Measurements from ENCODE around the gene CDH19. TPM values are rescaled to one million over a fixed set of nuclear protein-coding genes. Genes with fewer than 3 reads are reported as not detected.

The CDH19 gene
- total RNA-seq = 1 to 10 TPM in 3 of 4 donors, under 1 TPM in 1; 0.25 to 1.5 (median 1.2) TPM

- in situ Hi-C loops (cut with MboI; ENCODE audit: low sequenced_read_pairs in 4 of 4) (no loop called here), intact Hi-C loops (cut with DNase I; ENCODE audit: low total_unique reads) (no loop called here)
- Histone ChIP-seq H3K27me3 (no peaks in the 10 kb centered on the region), H3K4me1 (no peaks in the 10 kb centered on the region), H3K9me3 (no peaks in the 10 kb centered on the region), H3K4me3 (no peak within 1 kb of the TSS), H3K36me3 (no peaks in the 10 kb centered on the region), H3K27ac (no peak within 1 kb of the TSS)
- no peak for ATAC-seq
- no peak for DNase-seq
- no peak for TF ChIP-seq POLR2A (IDR thresholded peaks at IDR 0.05)
- TF ChIP-seq CTCF (IDR thresholded peaks at IDR 0.05 in 4 of 5, conservative IDR thresholded peaks at IDR 0.05 in 1 of 5) = no peak
These were observed at the start of gene CDH19 for GRCh38 chr18:66603941-66604627. Gene CDH19 (minus strand): TSS chr18:66604090. CDS start chr18:66572204, 31,886 bp downstream.

- in situ Hi-C loops (cut with MboI; ENCODE audit: low sequenced_read_pairs in 4 of 4) = loop anchor here in 1 of 4 donors (25.0 kb wide), 1 partner anchor 110 kb away; no protein-coding TSS in a partner anchor
- H3K4me3 ChIP-seq = no peak overlapping the region
- H3K9me3 ChIP-seq = no peaks in the 10 kb centered on the region
- ATAC-seq = no peak
- TF ChIP-seq CTCF (IDR thresholded peaks at IDR 0.05 in 4 of 5, conservative IDR thresholded peaks at IDR 0.05 in 1 of 5) = no peak
- no peak for TF ChIP-seq POLR2A (IDR thresholded peaks at IDR 0.05)
- intact Hi-C loops (cut with DNase I; ENCODE audit: low total_unique reads) = no loop called here
- no peaks in the 10 kb centered on the region for H3K27me3 ChIP-seq
- H3K36me3 ChIP-seq = no peaks in the 10 kb centered on the region
- no peak for DNase-seq
- no peaks in the 10 kb centered on the region for H3K4me1 ChIP-seq
- no peak overlapping the region for H3K27ac ChIP-seq
These were observed 43.8 kb upstream of the CDH19 start for GRCh38 chr18:66647671-66648070.

- DNase-seq = no peak
- intact Hi-C loops (cut with DNase I; ENCODE audit: low total_unique reads) = no loop called here
- no peaks in the 10 kb centered on the region for H3K27me3 ChIP-seq
These were observed 42.7 kb upstream of the CDH19 start for GRCh38 chr18:66646609-66647008.

GRCh38 chr18:66645983-66646382 is 42.1 kb upstream of the CDH19 start:
- ATAC-seq (no peak), DNase-seq (no peak)
- Histone ChIP-seq H3K27me3 (no peaks in the 10 kb centered on the region), H3K9me3 (no peaks in the 10 kb centered on the region), H3K4me3 (no peak overlapping the region), H3K4me1 (no peaks in the 10 kb centered on the region), H3K36me3 (no peaks in the 10 kb centered on the region), H3K27ac (no peak overlapping the region)
- in situ Hi-C loops (cut with MboI; ENCODE audit: low sequenced_read_pairs in 4 of 4) = loop anchor here in 1 of 4 donors (25.0 kb wide), 1 partner anchor 109 kb away; no protein-coding TSS in a partner anchor
- TF ChIP-seq CTCF (IDR thresholded peaks at IDR 0.05 in 4 of 5, conservative IDR thresholded peaks at IDR 0.05 in 1 of 5) (no peak), POLR2A (IDR thresholded peaks at IDR 0.05) (no peak)
- intact Hi-C loops (cut with DNase I; ENCODE audit: low total_unique reads) = no loop called here

More at GRCh38 chr18:66646609-66647008, 42.7 kb upstream of the CDH19 start:
- Histone ChIP-seq H3K4me3 (no peak overlapping the region), H3K27ac (no peak overlapping the region), H3K36me3 (no peaks in the 10 kb centered on the region), H3K9me3 (no peaks in the 10 kb centered on the region), H3K4me1 (no peaks in the 10 kb centered on the region)
- no peak for ATAC-seq
- in situ Hi-C loops (cut with MboI; ENCODE audit: low sequenced_read_pairs in 4 of 4) = loop anchor here in 1 of 4 donors (25.0 kb wide), 1 partner anchor 109 kb away; no protein-coding TSS in a partner anchor
- TF ChIP-seq POLR2A (IDR thresholded peaks at IDR 0.05) (no peak), CTCF (IDR thresholded peaks at IDR 0.05 in 4 of 5, conservative IDR thresholded peaks at IDR 0.05 in 1 of 5) (no peak)

All from gastrocnemius medialis (tissue), 4 donors.